ENCODE data around the gene FAM131A. TPM values are rescaled to one million over a fixed set of nuclear protein-coding genes. Genes with fewer than 3 reads are reported as not detected.

FAM131A gene
- total and polyA plus RNA-seq, 8 donors, result 12.4 to 19.3 (median 14.9) TPM

DNA sequence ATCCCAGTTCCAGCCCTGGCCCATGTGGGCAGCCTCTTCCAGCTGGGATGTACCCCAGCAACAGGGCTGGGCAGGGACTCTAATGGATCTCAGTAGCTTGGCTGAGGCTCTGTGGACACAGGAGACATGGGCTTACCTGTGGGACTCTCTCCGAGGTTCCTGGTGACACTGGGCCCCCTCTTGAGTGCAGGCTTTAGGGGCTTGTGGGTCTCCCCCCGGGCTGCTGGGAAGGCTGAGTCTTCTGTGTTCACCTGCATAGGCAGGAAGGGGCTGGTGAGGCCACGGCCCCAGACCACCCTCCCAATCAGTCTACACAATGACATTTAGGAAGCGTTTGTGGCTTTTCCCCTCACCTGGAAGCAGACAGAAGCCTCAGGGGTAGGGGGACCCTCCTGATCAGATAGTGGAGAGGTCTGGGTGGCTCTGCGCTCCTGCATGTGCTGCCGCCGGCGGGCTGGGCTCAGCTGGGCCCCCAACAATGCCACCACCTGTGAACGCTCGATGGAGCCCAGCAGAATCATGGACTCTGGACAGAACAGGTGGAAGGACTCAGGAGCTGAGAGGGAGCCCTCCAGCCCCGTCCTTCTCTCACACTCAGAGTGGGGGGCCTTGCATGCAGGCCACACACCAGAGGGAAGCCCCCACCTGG lies 15.6 kb downstream of the FAM131A start:
- Histone ChIP-seq H3K36me3 (peaks cover 0 to 16% of the 10 kb centered on the region in 2 donors), H3K4me3 (no peak overlapping the region), H3K27me3 (no peaks in the 10 kb centered on the region), H3K4me1 (no peaks in the 10 kb centered on the region), H3K27ac (no peak overlapping the region), H3K9me3 (no peaks in the 10 kb centered on the region)
- no peak for ATAC-seq
- intact Hi-C loops (cut with DNase I), result no loop called here
- TF ChIP-seq CTCF (IDR thresholded peaks at IDR 0.05), result no peak
- peak in 1 of 4 donors; percentile 16 for DNase-seq

DNA sequence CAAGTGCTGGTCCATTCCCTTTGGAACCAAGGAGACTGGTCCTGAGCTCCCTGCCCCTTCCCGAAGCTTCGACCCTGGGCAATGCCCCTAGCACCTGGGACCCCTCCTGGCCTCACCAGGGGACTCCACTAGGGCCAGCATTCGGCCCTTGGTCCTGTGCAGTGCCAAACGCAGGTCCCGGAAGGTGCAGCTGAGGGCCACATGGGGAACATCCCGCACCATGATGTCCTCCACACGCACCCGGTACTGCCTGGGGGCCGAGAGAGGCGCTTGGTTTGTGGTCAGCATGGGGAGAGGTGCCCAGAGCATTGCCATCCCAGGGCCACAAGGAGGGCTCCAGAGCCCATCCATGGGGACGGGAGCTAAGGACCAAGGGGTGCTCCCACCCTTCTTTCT lies 16.1 kb downstream of the FAM131A start:
- no peaks in the 10 kb centered on the region for H3K9me3 ChIP-seq
- no peak for TF ChIP-seq CTCF (IDR thresholded peaks at IDR 0.05)
- intact Hi-C loops (cut with DNase I), result no loop called here
- H3K27ac ChIP-seq, result no peak overlapping the region
- DNase-seq (peak in 1 of 4 donors; percentile 30), ATAC-seq (no peak)
- H3K36me3 ChIP-seq, result peaks cover 0 to 16% of the 10 kb centered on the region in 2 donors
- no peaks in the 10 kb centered on the region for H3K27me3 ChIP-seq
- no peak overlapping the region for H3K4me3 ChIP-seq
- no peaks in the 10 kb centered on the region for H3K4me1 ChIP-seq

DNA sequence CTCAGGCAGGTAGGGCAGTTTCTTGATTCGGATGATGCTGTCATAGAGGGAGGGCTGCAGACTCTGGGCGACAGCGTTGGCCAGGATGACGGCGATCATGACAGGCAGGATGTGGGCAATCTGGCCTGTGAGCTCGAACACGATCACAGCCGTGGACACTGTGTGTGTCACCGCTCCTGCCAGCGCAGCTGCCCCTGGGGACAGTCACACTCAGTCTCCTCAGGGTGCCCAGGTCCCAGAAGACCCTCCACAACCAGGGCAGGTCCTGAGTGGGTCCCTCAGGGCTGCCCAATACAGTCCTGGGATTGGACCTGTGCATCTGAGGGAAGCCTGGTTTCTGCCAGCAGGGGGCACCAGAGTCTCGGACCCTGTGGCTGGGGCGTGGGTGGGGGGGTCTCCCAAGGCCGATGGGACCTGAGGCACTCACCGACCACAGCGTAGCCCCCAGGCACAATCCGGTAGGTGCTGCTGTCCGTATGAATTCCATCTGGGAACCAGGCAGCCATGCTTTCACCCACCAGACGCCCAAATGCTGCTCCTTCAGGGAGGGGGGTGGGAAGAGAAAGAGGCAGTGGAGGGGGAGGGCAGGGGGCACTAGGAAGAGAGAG lies 16.8 kb downstream of the FAM131A start:
- H3K9me3 ChIP-seq, result no peaks in the 10 kb centered on the region
- peak; percentile 65 for ATAC-seq
- peak; percentile 60 to 75 for TF ChIP-seq CTCF (IDR thresholded peaks at IDR 0.05)
- H3K27ac ChIP-seq, result no peak overlapping the region
- H3K36me3 ChIP-seq, result peaks cover 0 to 16% of the 10 kb centered on the region in 2 donors
- H3K4me3 ChIP-seq, result no peak overlapping the region
- DNase-seq, result peak in 1 of 4 donors; percentile 45
- no peaks in the 10 kb centered on the region for H3K27me3 ChIP-seq
- intact Hi-C loops (cut with DNase I), result no loop called here
- H3K4me1 ChIP-seq, result no peaks in the 10 kb centered on the region

- peaks cover 0 to 16% of the 10 kb centered on the region in 2 donors for H3K36me3 ChIP-seq
- H3K9me3 ChIP-seq, result no peaks in the 10 kb centered on the region
- intact Hi-C loops (cut with DNase I), result no loop called here
- TF ChIP-seq CTCF (IDR thresholded peaks at IDR 0.05), result no peak
- no peaks in the 10 kb centered on the region for H3K27me3 ChIP-seq
- H3K4me1 ChIP-seq, result no peaks in the 10 kb centered on the region
- DNase-seq (peak in 2 of 4 donors; percentile 23 to 29), ATAC-seq (no peak)
- H3K27ac ChIP-seq, result no peak overlapping the region
- no peak overlapping the region for H3K4me3 ChIP-seq
Measured at GRCh38 chr3:184354754-184355153, 17.4 kb downstream of the FAM131A start.

DNA sequence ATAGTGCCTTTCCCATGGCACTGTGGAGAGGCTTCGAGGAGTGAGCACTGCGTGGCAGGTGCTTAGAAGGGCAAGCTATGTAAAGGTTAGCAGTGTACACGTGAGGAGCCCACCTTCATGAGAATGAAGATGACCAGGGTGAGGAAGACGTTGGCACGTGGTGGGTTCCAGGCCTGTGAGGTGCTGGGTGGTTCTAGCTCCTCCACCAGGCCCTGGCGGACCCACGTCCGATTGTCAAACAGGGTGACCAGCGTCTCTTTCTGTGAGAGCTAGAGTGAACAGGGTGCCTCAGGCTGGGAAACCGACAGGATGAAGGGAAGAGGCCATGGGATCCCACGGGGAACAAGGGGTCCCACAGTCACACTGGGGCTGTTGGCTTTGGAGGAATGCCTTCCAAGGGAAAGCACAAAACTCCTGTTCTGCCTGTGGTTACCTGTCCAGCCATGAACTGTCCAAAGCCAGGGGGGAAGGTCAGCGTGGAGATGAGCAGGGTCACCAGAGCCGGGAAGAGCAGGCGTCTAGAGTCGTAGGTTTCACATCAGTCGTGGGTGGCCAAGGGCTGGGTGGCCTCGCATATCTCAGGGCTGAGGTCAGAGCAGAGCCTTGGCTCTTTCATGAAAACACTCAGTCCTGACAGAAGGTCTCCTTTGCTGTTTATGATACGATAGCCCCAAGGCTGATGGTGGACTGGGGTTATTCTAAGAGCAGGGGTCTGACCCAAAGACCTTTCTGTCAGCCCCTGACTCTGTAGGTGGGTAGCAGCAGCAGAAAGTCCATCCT lies 18.1 kb downstream of the FAM131A start:
- H3K4me3 ChIP-seq, result no peak overlapping the region
- no peaks in the 10 kb centered on the region for H3K9me3 ChIP-seq
- peaks cover 0 to 16% of the 10 kb centered on the region in 2 donors for H3K36me3 ChIP-seq
- H3K27me3 ChIP-seq, result peaks cover 0 to 4% of the 10 kb centered on the region in 2 donors
- no peak overlapping the region for H3K27ac ChIP-seq
- intact Hi-C loops (cut with DNase I), result no loop called here
- ATAC-seq, result no peak
- TF ChIP-seq CTCF (IDR thresholded peaks at IDR 0.05), result no peak
- peaks cover 3% of the 10 kb centered on the region in 2 donors for H3K4me1 ChIP-seq
- peak in 1 of 4 donors; percentile 50 for DNase-seq
